Mammary epithelial cell (primary cell): ENCODE data around the gene CDK14.

Experiments
- CTCF ChIP-seq, 2 donors: IDR thresholded peaks in 1 of 2; conservative IDR thresholded peaks in 1 of 2; 2 replicates each; pipeline ENCODE4 v1.5.1; 2011 to 2012; ENCODE audit warnings: inconsistent platforms in 2 of 2, low read length in 2 of 2, mild to moderate bottlenecking in 2 of 2, control low read depth in 1 of 2, low read depth in 1 of 2; ENCODE audit not compliant: insufficient read depth in 1 of 2; ENCODE audit errors: extremely low read depth in 1 of 2
- EZH2 ChIP-seq: IDR thresholded peaks from 2 replicates; pipeline ENCODE4 v1.6.1; 2012; ENCODE audit warnings: low read length, inconsistent platforms, borderline replicate concordance

- TF ChIP-seq CTCF (conservative IDR thresholded peaks at IDR 0.05 in 1 of 2, IDR thresholded peaks at IDR 0.05 in 1 of 2; ENCODE audit: extremely low read depth in 1 of 2, insufficient read depth in 1 of 2, low read depth in 1 of 2, low read length in 2 of 2) (no peak), EZH2 (no peak)
These were observed 445.9 kb downstream of the CDK14 start for GRCh38 chr7:91041901-91042484.
